Hematopoietic multipotent progenitor cell treated with erythropoietin and hydrocortisone succinate and interleukin-3 and kit ligand, for 15 days (in vitro differentiated cells): ENCODE results near the gene IL4.

Experiments used
- DNase-seq: peaks from one replicate; pipeline ENCODE4 v3.0.0-alpha.2; 2015; ENCODE audit warnings: low spot score

IL4 gene

GRCh38 chr5:132658381-132659302 is 15.1 kb upstream of the IL4 start:
- no peak for DNase-seq

GRCh38 chr5:132659598-132660493 is 13.9 kb upstream of the IL4 start:
- DNase-seq: no peak

GRCh38 chr5:132661231-132662003 is 12.4 kb upstream of the IL4 start:
- DNase-seq: no peak

- no peak for DNase-seq
These were observed 11.8 kb upstream of the IL4 start for GRCh38 chr5:132662004-132662401.

GRCh38 chr5:132662925-132663770 is 10.6 kb upstream of the IL4 start:
- DNase-seq: peak; percentile 30

GRCh38 chr5:132663771-132664695 is 9.8 kb upstream of the IL4 start:
- peak; percentile 33 for DNase-seq

GRCh38 chr5:132664696-132665209 is 9.0 kb upstream of the IL4 start:
- no peak for DNase-seq

GRCh38 chr5:132665574-132666080 is 8.2 kb upstream of the IL4 start:
- DNase-seq: no peak

GRCh38 chr5:132666310-132667123 is 7.3 kb upstream of the IL4 start:
- DNase-seq: no peak

GRCh38 chr5:132667309-132667708 is 6.5 kb upstream of the IL4 start:
- DNase-seq: no peak

- DNase-seq: no peak
These were observed 5.8 kb upstream of the IL4 start for GRCh38 chr5:132667761-132668705.

GRCh38 chr5:132668706-132669454 is 4.9 kb upstream of the IL4 start:
- no peak for DNase-seq

GRCh38 chr5:132669455-132669820 is 4.4 kb upstream of the IL4 start:
- DNase-seq: no peak

- DNase-seq: no peak
These were observed 3.6 kb upstream of the IL4 start for GRCh38 chr5:132669966-132670882.

GRCh38 chr5:132671000-132671399 is 2.8 kb upstream of the IL4 start:
- no peak for DNase-seq

- peak; percentile 31 for DNase-seq
These were observed 301 bp upstream of the IL4 start for GRCh38 chr5:132673488-132673887.
